ENCODE results near the gene TP53AIP1. TPM values are rescaled to one million over a fixed set of nuclear protein-coding genes. Genes with fewer than 3 reads are reported as not detected.

The TP53AIP1 gene
- total and polyA plus RNA-seq, 2 experiments from 2014 or later: 0.07 TPM; not detected in 1

DNA sequence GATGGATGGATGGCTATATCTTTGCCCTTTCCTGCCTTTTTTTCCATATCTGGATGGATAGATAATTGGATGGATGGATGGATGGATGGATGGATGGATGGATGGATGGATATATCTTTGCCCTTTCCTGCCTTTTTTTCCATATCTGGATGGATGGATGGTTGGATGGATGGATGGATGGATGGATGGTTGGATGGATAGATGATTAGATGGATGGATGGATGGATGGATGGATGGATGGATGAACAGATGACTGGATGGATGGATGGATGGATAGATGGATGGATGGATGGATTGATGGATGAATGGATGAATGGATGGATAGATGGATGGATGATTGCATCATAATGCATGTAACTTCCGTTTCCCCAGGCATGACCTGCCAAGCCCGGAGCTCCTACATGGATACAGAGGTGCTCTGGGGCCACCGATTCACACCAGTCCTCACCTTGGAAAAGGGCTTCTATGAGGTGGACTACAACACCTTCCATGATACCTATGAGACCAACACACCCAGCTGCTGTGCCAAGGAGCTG lies 26.6 kb downstream of the TP53AIP1 start:
- no peaks in the 10 kb centered on the region for H3K9me2 ChIP-seq (ENCODE audit: insufficient read depth)
- no peak overlapping the region for H3K27ac Mint-ChIP-seq
- no peak overlapping the region for H3K4me3 ChIP-seq
- no peak overlapping the region for H3K27ac ChIP-seq (ENCODE audit: low read depth)
- H3K27me3 Mint-ChIP-seq (ENCODE audit: insufficient read depth, low read depth, poor library complexity): peaks cover 11% of the 10 kb centered on the region
- ATAC-seq (no peak), DNase-seq (ENCODE audit: low spot score) (no peak)
- H3K4me2 ChIP-seq: no peak overlapping the region
- H2AFZ ChIP-seq: no peak overlapping the region
- no peaks in the 10 kb centered on the region for H4K20me1 ChIP-seq (replicated peaks; ENCODE audit: insufficient read depth)
- H3K4me1 ChIP-seq (ENCODE audit: insufficient read depth): no peaks in the 10 kb centered on the region
- no peak for TF ChIP-seq STAT1 (IDR thresholded peaks at IDR 0.05; ENCODE audit: unreplicated experiment)
- TF ChIP-seq ZNF331 (CRISPR knock-in tag; IDR thresholded peaks at IDR 0.05; ENCODE audit: low read depth): no peak
- no peak for TF ChIP-seq CTCF (conservative IDR thresholded peaks at IDR 0.05; ENCODE audit: low read depth in 2 of 2)
- TF ChIP-seq CREB1 (CRISPR knock-in tag; IDR thresholded peaks at IDR 0.05; ENCODE audit: low read depth): no peak
- TF ChIP-seq NANOG (IDR thresholded peaks at IDR 0.05; ENCODE audit: borderline replicate concordance): no peak
- TF ChIP-seq EZH2phosphoT487 (IDR thresholded peaks at IDR 0.05; ENCODE audit: unreplicated experiment): no peak
- TF ChIP-seq, protein P1, sequence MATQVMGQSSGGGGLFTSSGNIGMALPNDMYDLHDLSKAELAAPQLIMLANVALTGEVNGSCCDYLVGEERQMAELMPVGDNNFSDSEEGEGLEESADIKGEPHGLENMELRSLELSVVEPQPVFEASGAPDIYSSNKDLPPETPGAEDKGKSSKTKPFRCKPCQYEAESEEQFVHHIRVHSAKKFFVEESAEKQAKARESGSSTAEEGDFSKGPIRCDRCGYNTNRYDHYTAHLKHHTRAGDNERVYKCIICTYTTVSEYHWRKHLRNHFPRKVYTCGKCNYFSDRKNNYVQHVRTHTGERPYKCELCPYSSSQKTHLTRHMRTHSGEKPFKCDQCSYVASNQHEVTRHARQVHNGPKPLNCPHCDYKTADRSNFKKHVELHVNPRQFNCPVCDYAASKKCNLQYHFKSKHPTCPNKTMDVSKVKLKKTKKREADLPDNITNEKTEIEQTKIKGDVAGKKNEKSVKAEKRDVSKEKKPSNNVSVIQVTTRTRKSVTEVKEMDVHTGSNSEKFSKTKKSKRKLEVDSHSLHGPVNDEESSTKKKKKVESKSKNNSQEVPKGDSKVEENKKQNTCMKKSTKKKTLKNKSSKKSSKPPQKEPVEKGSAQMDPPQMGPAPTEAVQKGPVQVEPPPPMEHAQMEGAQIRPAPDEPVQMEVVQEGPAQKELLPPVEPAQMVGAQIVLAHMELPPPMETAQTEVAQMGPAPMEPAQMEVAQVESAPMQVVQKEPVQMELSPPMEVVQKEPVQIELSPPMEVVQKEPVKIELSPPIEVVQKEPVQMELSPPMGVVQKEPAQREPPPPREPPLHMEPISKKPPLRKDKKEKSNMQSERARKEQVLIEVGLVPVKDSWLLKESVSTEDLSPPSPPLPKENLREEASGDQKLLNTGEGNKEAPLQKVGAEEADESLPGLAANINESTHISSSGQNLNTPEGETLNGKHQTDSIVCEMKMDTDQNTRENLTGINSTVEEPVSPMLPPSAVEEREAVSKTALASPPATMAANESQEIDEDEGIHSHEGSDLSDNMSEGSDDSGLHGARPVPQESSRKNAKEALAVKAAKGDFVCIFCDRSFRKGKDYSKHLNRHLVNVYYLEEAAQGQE (IDR thresholded peaks at IDR 0.05; ENCODE audit: unreplicated experiment): no peak
- TF ChIP-seq ZNF114 (CRISPR knock-in tag; IDR thresholded peaks at IDR 0.05): no peak
- no peak for TF ChIP-seq ETS1 (IDR thresholded peaks at IDR 0.05)
- H3K27me3 ChIP-seq (ENCODE audit: insufficient read depth): no peaks in the 10 kb centered on the region
- no peaks in the 10 kb centered on the region for H3K36me3 ChIP-seq (ENCODE audit: insufficient read depth)
- no peaks in the 10 kb centered on the region; the same call in 2 of the 3 replicates for H3K36me3 Mint-ChIP-seq (ENCODE audit: low read depth)
- peaks cover 4% of the 10 kb centered on the region; the same call in 2 of the 3 replicates for H3K9me3 Mint-ChIP-seq
- H3K4me3 Mint-ChIP-seq: no peak overlapping the region
- no peaks in the 10 kb centered on the region for H3F3A ChIP-seq (replicated peaks; ENCODE audit: low read depth)
- H3K79me2 ChIP-seq (replicated peaks; ENCODE audit: insufficient read depth): no peaks in the 10 kb centered on the region
- no peaks in the 10 kb centered on the region; the same call in 2 of the 3 replicates for H3K4me1 Mint-ChIP-seq

Data from GM23338 (cell line).